Progenitor cell of endocrine pancreas (in vitro differentiated cells): ENCODE measurements around the gene ZRANB1. TPM values are rescaled to one million over a fixed set of nuclear protein-coding genes. Genes with fewer than 3 reads are reported as not detected.

ENCODE experiments used
- DNase-seq: peaks from one replicate; pipeline ENCODE4 v3.0.0; 2021; ENCODE audit warnings: low spot score; ENCODE audit not compliant: unreplicated experiment
- H3K27ac Mint-ChIP-seq: 2 replicates; pipeline ENCODE4 v1.8.0; 2021; ENCODE audit warnings: mild to moderate bottlenecking, moderate library complexity, mixed read lengths
- H3K27me3 Mint-ChIP-seq: 2 replicates; pipeline ENCODE4 v1.8.0; 2021; ENCODE audit warnings: mixed read lengths
- H3K36me3 Mint-ChIP-seq: 2 replicates; pipeline ENCODE4 v1.8.0; 2022; ENCODE audit warnings: mixed read lengths; ENCODE audit not compliant: insufficient read depth
- H3K4me1 Mint-ChIP-seq: 2 replicates; pipeline ENCODE4 v1.8.0; 2021; ENCODE audit warnings: low read depth, mixed read lengths
- H3K4me3 Mint-ChIP-seq: 2 replicates; pipeline ENCODE4 v1.8.0; 2021; ENCODE audit warnings: low read depth, mild to moderate bottlenecking, moderate library complexity, mixed read lengths
- H3K9me3 Mint-ChIP-seq: 2 replicates; pipeline ENCODE4 v1.8.0; 2021; ENCODE audit warnings: low read depth, mixed read lengths
- CTCF ChIP-seq: fragments of 200-600 bp; sonication (generic); IDR thresholded peaks from one replicate; pipeline ENCODE4 v1.5.0; 2021; ENCODE audit warnings: antibody characterized with exemption, mild to moderate bottlenecking; ENCODE audit not compliant: unreplicated experiment
- microRNA-seq: library from miRNA; unstranded; fragments of <30 nt; microRNA quantifications from one replicate; pipeline ENCODE4 v1.1.0, GENCODE V29; 2020; ENCODE audit warnings: borderline number of aligned reads; ENCODE audit not compliant: unreplicated experiment
- total RNA-seq: library from RNA; stranded (reverse); gene quantifications from 2 replicates; pipeline ENCODE4 v1.2.1, GENCODE V29; 2021

The ZRANB1 gene
- total RNA-seq, 1 donor from 2014 or later: 31.1 TPM

GRCh38 chr10:125035136-125035535 is 93.2 kb downstream of the ZRANB1 start:
- no peak for TF ChIP-seq CTCF
- no peak for DNase-seq
- no peaks in the 10 kb centered on the region for H3K27me3 Mint-ChIP-seq
- H3K9me3 Mint-ChIP-seq: no peaks in the 10 kb centered on the region
- peaks cover 44% of the 10 kb centered on the region for H3K4me1 Mint-ChIP-seq
- H3K27ac Mint-ChIP-seq: peak overlapping the region; percentile 46
- H3K4me3 Mint-ChIP-seq: no peak overlapping the region
- peaks cover 22% of the 10 kb centered on the region for H3K36me3 Mint-ChIP-seq

- Mint-ChIP-seq H3K4me1 (peaks cover 42% of the 10 kb centered on the region), H3K27me3 (no peaks in the 10 kb centered on the region), H3K27ac (peak overlapping the region; percentile 87), H3K36me3 (peaks cover 23% of the 10 kb centered on the region), H3K9me3 (no peaks in the 10 kb centered on the region), H3K4me3 (no peak overlapping the region)
- TF ChIP-seq CTCF: no peak
- DNase-seq: no peak
Measured at GRCh38 chr10:125035588-125036295, 93.8 kb downstream of the ZRANB1 start.

- Mint-ChIP-seq H3K36me3 (peaks cover 20% of the 10 kb centered on the region), H3K27ac (peak overlapping the region; percentile 41), H3K4me1 (peaks cover 40% of the 10 kb centered on the region), H3K9me3 (no peaks in the 10 kb centered on the region), H3K4me3 (no peak overlapping the region), H3K27me3 (no peaks in the 10 kb centered on the region)
- no peak for DNase-seq
- TF ChIP-seq CTCF: no peak
Measured at GRCh38 chr10:125037145-125037877, 95.4 kb downstream of the ZRANB1 start.

Small RNAs within 50 kb of the gene (microRNA-seq; reads per million reads assigned to microRNA genes)
- not detected for gene MIR4296

Other genes with a start within 250 kb of the ZRANB1 start
- 36.8 and 39.8 TPM in 2 replicates for gene FAM53B, start 197.7 kb upstream of the ZRANB1 start, total RNA-seq
- 16.1 and 17.1 TPM in 2 replicates for gene EEF1AKMT2, start 150.2 kb upstream of the ZRANB1 start, total RNA-seq
- 13.5 and 14.7 TPM in 2 replicates for gene ABRAXAS2, start 140.3 kb upstream of the ZRANB1 start, total RNA-seq
- gene CTBP2, start 218.4 kb downstream of the ZRANB1 start, total RNA-seq: 182 and 183 TPM in 2 replicates